SU-DHL-6 (cell line): ENCODE results near the gene TMX4.
A peak's percentile ranks its signal among the peaks of the same experiment; 100 is the strongest.

Source experiments
- CTCF ChIP-seq: fragments of 200-600 bp; sonication (generic); IDR thresholded peaks from one replicate; pipeline ENCODE4 v1.5.1; 2017; ENCODE audit warnings: antibody characterized with exemption, mild to moderate bottlenecking, low read length, moderate library complexity; ENCODE audit not compliant: insufficient read depth, poor library complexity, severe bottlenecking
- EZH2phosphoT487 ChIP-seq: fragments of 200-600 bp; sonication (generic), shearing (Covaris generic); conservative IDR thresholded peaks from 2 replicates; pipeline ENCODE4 v1.6.1; 2018; ENCODE audit warnings: mild to moderate bottlenecking, antibody characterized with exemption, low read length, moderate library complexity, mixed read lengths

DNA sequence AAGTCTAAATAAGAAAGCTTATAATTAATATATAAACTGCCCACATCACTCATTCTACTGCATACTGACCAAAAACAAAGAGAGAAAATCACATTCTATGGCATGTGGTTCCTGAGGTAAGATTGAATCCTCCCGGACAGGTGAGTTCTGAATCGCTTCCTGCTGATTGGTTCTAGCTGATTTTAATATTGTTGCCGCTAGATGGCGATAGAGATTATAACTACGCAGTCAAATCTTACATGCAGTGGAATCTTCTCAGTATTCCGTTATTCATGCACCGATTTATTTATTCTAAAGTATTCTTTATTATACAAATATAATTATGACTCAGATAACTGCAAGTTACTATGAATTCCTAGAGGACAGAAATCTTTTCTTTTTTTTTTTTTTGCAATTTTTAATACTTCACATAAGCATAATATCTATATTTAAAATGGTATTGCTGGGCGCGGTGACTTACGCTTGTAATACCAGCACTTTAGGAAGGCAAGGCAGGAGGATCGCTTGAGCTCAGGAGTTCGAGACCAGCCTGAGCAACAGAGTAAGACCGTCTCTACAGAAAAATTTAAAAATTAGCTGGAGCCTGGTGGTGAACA is 24.2 kb upstream of the TMX4 start:
- TF ChIP-seq CTCF (peak; percentile 45), EZH2phosphoT487 (no peak)
